SK-N-SH (cell line): ENCODE results near the gene CDH4. TPM values are rescaled to one million over a fixed set of nuclear protein-coding genes. Genes with fewer than 3 reads are reported as not detected.

Source experiments
- CTCF ChIA-PET: fragments of 300-600, 350-600 bp; formaldehyde crosslinking; extraction: SDS; loops from one replicate; lab custom pipeline; 2021; lab: Yijun Ruan, JAX
- POLR2A ChIA-PET: fragments of 350-600 bp; sonication (Branson Sonifier 250); formaldehyde crosslinking; extraction: SDS; loops from one replicate; lab custom pipeline; 2020; ENCODE audit warnings: antibody characterized with exemption, inconsistent platforms; lab: Yijun Ruan, JAX
- DNase-seq: peaks from one replicate; pipeline ENCODE4 v3.0.0; 2012
- H2AFZ ChIP-seq: fragments of 200-600 bp; sonication (generic); 2 replicates; pipeline ENCODE4 v1.8.1; 2016; ENCODE audit warnings: antibody characterized with exemption, mild to moderate bottlenecking, low read depth
- H3F3A ChIP-seq: fragments of 200-600 bp; sonication (generic); replicated peaks from 2 replicates; pipeline ENCODE3; 2016; ENCODE audit warnings: antibody characterized with exemption, mild to moderate bottlenecking; ENCODE audit not compliant: insufficient read depth
- H3K27ac ChIP-seq, 2 experiments: fragments of 200-500 bp in 1 of 2; fragments of 200-600 bp in 1 of 2; sonication (Bioruptor generic) in 1 of 2; sonication (generic), shearing (Covaris generic) in 1 of 2; 2 replicates each; pipeline versions ENCODE4 v1.5.1 to v1.6.1; 2014 to 2016; ENCODE audit warnings: low read depth in 2 of 2, inconsistent platforms in 1 of 2, low read length in 1 of 2, mild to moderate bottlenecking in 1 of 2, mixed read lengths in 1 of 2
- H3K27me3 ChIP-seq: fragments of 200-600 bp; sonication (generic), shearing (Covaris generic); 2 replicates; pipeline ENCODE4 v1.6.1; 2016; ENCODE audit warnings: mixed run types; ENCODE audit not compliant: insufficient read depth
- H3K36me3 ChIP-seq, 2 experiments: fragments of 200-500 bp in 1 of 2; fragments of 200-600 bp in 1 of 2; sonication (Bioruptor generic) in 1 of 2; sonication (generic) in 1 of 2; replicated peaks in 1 of 2; 2 replicates each; pipeline versions ENCODE3 to v1.5.1; 2014 to 2016; ENCODE audit warnings: low read length in 1 of 2, mild to moderate bottlenecking in 1 of 2; ENCODE audit not compliant: insufficient read depth in 2 of 2, control insufficient read depth in 1 of 2
- H3K4me1 ChIP-seq, 2 experiments: fragments of 200-500 bp in 1 of 2; fragments of 200-600 bp in 1 of 2; sonication (Bioruptor generic) in 1 of 2; sonication (generic), shearing (Covaris generic) in 1 of 2; 2 replicates each; pipeline versions ENCODE4 v1.5.1 to v1.6.1; 2014 to 2016; ENCODE audit warnings: low read depth in 1 of 2, low read length in 1 of 2, mixed run types in 1 of 2; ENCODE audit not compliant: insufficient read depth in 2 of 2, control insufficient read depth in 1 of 2
- H3K4me2 ChIP-seq: fragments of 200-600 bp; sonication (generic), shearing (Covaris generic); 2 replicates; pipeline ENCODE4 v1.6.1; 2017; ENCODE audit warnings: mixed run types
- H3K4me3 ChIP-seq, 2 experiments: fragments of 200-500 bp in 1 of 2; fragments of 200-600 bp in 1 of 2; sonication (Bioruptor generic) in 1 of 2; sonication (generic), shearing (Covaris generic) in 1 of 2; 2 replicates each; pipeline versions ENCODE4 v1.5.1 to v1.8.1; 2014 to 2016; ENCODE audit warnings: low read depth in 2 of 2, inconsistent platforms in 1 of 2, low read length in 1 of 2, mild to moderate bottlenecking in 1 of 2, mixed read lengths in 1 of 2, moderate library complexity in 1 of 2
- H3K79me2 ChIP-seq: fragments of 200-600 bp; sonication (generic); 2 replicates; pipeline ENCODE4 v1.8.1; 2017; ENCODE audit warnings: mild to moderate bottlenecking; ENCODE audit not compliant: insufficient read depth
- H3K9ac ChIP-seq: fragments of 200-600 bp; sonication (generic); 2 replicates; pipeline ENCODE4 v1.6.1; 2017; ENCODE audit warnings: mixed run types
- H3K9me2 ChIP-seq: fragments of 200-600 bp; sonication (generic); 2 replicates; pipeline ENCODE4 v1.6.1; 2017; ENCODE audit warnings: mixed run types
- H3K9me3 ChIP-seq: fragments of 200-600 bp; sonication (generic); 2 replicates; pipeline ENCODE4 v1.6.1; 2017; ENCODE audit warnings: mixed run types, mild to moderate bottlenecking, moderate library complexity
- H4K20me1 ChIP-seq: fragments of 200-600 bp; sonication (generic); 2 replicates; pipeline ENCODE4 v1.6.1; 2017; ENCODE audit warnings: mild to moderate bottlenecking, mixed run types; ENCODE audit not compliant: insufficient read depth
- CHD2 ChIP-seq: fragments of 150-350 bp; IDR thresholded peaks from 2 replicates; pipeline ENCODE4 v1.6.1; 2018; ENCODE audit warnings: low read length; ENCODE audit not compliant: partially characterized antibody
- EP300 ChIP-seq, 2 experiments: IDR thresholded peaks; 2 replicates each; pipeline versions ENCODE4 v1.4.0 to v1.6.1; 2012; ENCODE audit warnings: borderline replicate concordance in 1 of 2, low read depth in 1 of 2, low read length in 1 of 2
- EZH2phosphoT487 ChIP-seq: fragments of 200-600 bp; sonication (generic); IDR thresholded peaks from 2 replicates; pipeline ENCODE4 v1.6.1; 2017; ENCODE audit warnings: low read depth, mixed run types, mild to moderate bottlenecking, antibody characterized with exemption, moderate library complexity, borderline replicate concordance
- FOXJ3 ChIP-seq: sonication (generic); formaldehyde crosslinking; IDR thresholded peaks from 2 replicates; pipeline ENCODE4 v1.5.1; 2020; ENCODE audit warnings: mild to moderate bottlenecking, missing genetic modification reagents
- GATA2 ChIP-seq: sonication (generic); formaldehyde crosslinking; IDR thresholded peaks from 2 replicates; pipeline ENCODE4 v1.5.0; 2020; ENCODE audit warnings: mild to moderate bottlenecking, missing genetic modification reagents
- MEF2A ChIP-seq: IDR thresholded peaks from 2 replicates; pipeline ENCODE4 v1.4.0; 2012; ENCODE audit warnings: low read depth, borderline replicate concordance
- NRF1 ChIP-seq: IDR thresholded peaks from 2 replicates; pipeline ENCODE4 v1.6.1; 2012; ENCODE audit warnings: low read depth, mild to moderate bottlenecking, low read length
- RFX5 ChIP-seq: IDR thresholded peaks from 2 replicates; pipeline ENCODE4 v1.6.1; 2012; ENCODE audit warnings: mild to moderate bottlenecking, improper control_type of control experiment, low read length
- TAF1 ChIP-seq: IDR thresholded peaks from 2 replicates; pipeline ENCODE4 v1.6.1; 2012; ENCODE audit warnings: low read depth, mild to moderate bottlenecking, low read length, moderate library complexity, borderline replicate concordance
- TEAD4 ChIP-seq: IDR thresholded peaks from 2 replicates; pipeline ENCODE4 v1.4.0; 2012; ENCODE audit warnings: mild to moderate bottlenecking, borderline replicate concordance; ENCODE audit not compliant: insufficient read depth
- YY1 ChIP-seq: IDR thresholded peaks from 2 replicates; pipeline ENCODE4 v1.4.0; 2012; ENCODE audit warnings: low read depth, mild to moderate bottlenecking
- WGBS: methylation state at CpG from one replicate; pipeline ENCODE4 v1.1.6; 2017; ENCODE audit warnings: low lambda C conversion rate; 5-methylcytosine and 5-hydroxymethylcytosine counted together
- polyA plus RNA-seq, 3 experiments: library from polyadenylated mRNA; depleted of rRNA; stranded (reverse); fragments of >200 nt; gene quantifications; 2 replicates each; pipeline ENCODE4 v1.2.3, GENCODE V29; 2012
- TF ChIP-seq, protein P1 (sequence below): IDR thresholded peaks from 2 replicates; pipeline ENCODE4 v1.4.0; 2012; ENCODE audit warnings: low read depth
- TF ChIP-seq, protein P2 (sequence below): IDR thresholded peaks from 2 replicates; pipeline ENCODE4 v1.6.1; 2012; ENCODE audit warnings: mild to moderate bottlenecking, low read depth, low read length, moderate library complexity
- TF ChIP-seq, protein P3 (sequence below): fragments of 150-350 bp; IDR thresholded peaks from 2 replicates; pipeline ENCODE4 v1.6.1; 2017; ENCODE audit warnings: antibody characterized with exemption, low read length, low read depth, borderline replicate concordance

Gene CDH4
- polyA plus RNA-seq, 1 of the 3 experiments (the other 2 are of a cell fraction), result not detected

DNA sequence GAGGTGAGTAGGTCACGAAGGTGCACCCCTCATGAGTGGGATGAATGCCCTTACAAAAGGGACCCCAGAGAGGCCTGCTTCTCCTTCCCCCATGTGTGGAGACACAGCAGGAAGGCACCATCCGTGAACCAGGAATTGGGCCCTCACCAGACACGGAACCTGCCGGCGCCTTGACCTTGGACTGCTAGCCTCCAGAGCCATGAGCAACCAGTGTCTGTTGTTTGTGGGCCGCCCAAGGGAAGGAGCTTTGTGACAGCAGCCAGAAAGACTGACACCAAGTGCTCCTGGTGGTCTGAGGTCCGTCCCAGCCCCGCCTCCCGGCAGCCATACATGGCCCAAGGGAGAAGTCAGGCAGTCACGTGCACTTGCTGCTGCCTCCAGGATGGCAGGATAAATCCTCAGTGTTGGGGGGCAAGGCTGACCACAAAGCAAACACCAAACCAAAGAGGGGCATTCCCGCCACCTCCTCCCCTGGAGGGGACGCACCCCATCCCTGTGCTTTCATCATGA is 29.3 kb downstream of the CDH4 start:
- no peak for DNase-seq
- no peak overlapping the region for H3K9ac ChIP-seq
- H3F3A ChIP-seq, result peaks cover 2% of the 10 kb centered on the region
- H4K20me1 ChIP-seq, result no peaks in the 10 kb centered on the region
- TF ChIP-seq EP300 (IDR thresholded peaks at IDR 0.05; ENCODE audit: borderline replicate concordance in 1 of 2, low read depth in 1 of 2, low read length in 1 of 2) (no peak), TAF1 (no peak), YY1 (no peak), RFX5 (no peak), GATA2 (CRISPR knock-in tag) (no peak), CHD2 (no peak), MEF2A (no peak), TEAD4 (no peak), EZH2phosphoT487 (no peak), NRF1 (no peak), FOXJ3 (no peak)
- TF ChIP-seq, protein P1, sequence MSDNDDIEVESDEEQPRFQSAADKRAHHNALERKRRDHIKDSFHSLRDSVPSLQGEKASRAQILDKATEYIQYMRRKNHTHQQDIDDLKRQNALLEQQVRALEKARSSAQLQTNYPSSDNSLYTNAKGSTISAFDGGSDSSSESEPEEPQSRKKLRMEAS, result no peak
- TF ChIP-seq, protein P2, sequence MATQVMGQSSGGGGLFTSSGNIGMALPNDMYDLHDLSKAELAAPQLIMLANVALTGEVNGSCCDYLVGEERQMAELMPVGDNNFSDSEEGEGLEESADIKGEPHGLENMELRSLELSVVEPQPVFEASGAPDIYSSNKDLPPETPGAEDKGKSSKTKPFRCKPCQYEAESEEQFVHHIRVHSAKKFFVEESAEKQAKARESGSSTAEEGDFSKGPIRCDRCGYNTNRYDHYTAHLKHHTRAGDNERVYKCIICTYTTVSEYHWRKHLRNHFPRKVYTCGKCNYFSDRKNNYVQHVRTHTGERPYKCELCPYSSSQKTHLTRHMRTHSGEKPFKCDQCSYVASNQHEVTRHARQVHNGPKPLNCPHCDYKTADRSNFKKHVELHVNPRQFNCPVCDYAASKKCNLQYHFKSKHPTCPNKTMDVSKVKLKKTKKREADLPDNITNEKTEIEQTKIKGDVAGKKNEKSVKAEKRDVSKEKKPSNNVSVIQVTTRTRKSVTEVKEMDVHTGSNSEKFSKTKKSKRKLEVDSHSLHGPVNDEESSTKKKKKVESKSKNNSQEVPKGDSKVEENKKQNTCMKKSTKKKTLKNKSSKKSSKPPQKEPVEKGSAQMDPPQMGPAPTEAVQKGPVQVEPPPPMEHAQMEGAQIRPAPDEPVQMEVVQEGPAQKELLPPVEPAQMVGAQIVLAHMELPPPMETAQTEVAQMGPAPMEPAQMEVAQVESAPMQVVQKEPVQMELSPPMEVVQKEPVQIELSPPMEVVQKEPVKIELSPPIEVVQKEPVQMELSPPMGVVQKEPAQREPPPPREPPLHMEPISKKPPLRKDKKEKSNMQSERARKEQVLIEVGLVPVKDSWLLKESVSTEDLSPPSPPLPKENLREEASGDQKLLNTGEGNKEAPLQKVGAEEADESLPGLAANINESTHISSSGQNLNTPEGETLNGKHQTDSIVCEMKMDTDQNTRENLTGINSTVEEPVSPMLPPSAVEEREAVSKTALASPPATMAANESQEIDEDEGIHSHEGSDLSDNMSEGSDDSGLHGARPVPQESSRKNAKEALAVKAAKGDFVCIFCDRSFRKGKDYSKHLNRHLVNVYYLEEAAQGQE, result no peak
- TF ChIP-seq, protein P3, sequence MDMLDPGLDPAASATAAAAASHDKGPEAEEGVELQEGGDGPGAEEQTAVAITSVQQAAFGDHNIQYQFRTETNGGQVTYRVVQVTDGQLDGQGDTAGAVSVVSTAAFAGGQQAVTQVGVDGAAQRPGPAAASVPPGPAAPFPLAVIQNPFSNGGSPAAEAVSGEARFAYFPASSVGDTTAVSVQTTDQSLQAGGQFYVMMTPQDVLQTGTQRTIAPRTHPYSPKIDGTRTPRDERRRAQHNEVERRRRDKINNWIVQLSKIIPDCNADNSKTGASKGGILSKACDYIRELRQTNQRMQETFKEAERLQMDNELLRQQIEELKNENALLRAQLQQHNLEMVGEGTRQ, result no peak
- no peak overlapping the region for H3K4me3 ChIP-seq
- H3K27ac ChIP-seq, result no peak overlapping the region
- no CpG with 5 or more reads among the region's 12 CpGs for WGBS
- H3K4me2 ChIP-seq, result no peak overlapping the region
- no peaks in the 10 kb centered on the region for H3K36me3 ChIP-seq
- no peak overlapping the region for H2AFZ ChIP-seq
- H3K9me2 ChIP-seq, result no peaks in the 10 kb centered on the region
- no peaks in the 10 kb centered on the region for H3K79me2 ChIP-seq
- H3K9me3 ChIP-seq, result no peaks in the 10 kb centered on the region
- CTCF ChIA-PET, result interaction anchor here (0.6 kb wide), 1 partner anchor 18 kb away, joined by 3 read pairs; no protein-coding TSS in a partner anchor
- no peaks in the 10 kb centered on the region for H3K4me1 ChIP-seq
- H3K27me3 ChIP-seq, result no peaks in the 10 kb centered on the region
- POLR2A ChIA-PET, result no interaction called here
